Neural progenitor cell (in vitro differentiated cells): Measurements from ENCODE around the gene GTF2H2. TPM values are rescaled to one million over a fixed set of nuclear protein-coding genes. Genes with fewer than 3 reads are reported as not detected.
"Not testable (repeated sequence)": the region's sequence is repeated elsewhere in the genome, so short reads cannot be mapped to it uniquely, and the experiment has no call there.

Experiments used
- DNase-seq: peaks from one replicate; pipeline ENCODE4 v3.0.0-alpha.2; 2016; ENCODE audit warnings: low spot score
- H2AFZ ChIP-seq: fragments of 200-600 bp; sonication (generic); replicated peaks from 2 replicates; pipeline ENCODE4 v1.6.1; 2016; ENCODE audit warnings: antibody characterized with exemption
- H3F3A ChIP-seq: fragments of 200-600 bp; sonication (generic); 2 replicates; pipeline ENCODE4 v1.6.1; 2016; ENCODE audit warnings: antibody characterized with exemption, low read depth
- H3K27ac ChIP-seq: fragments of 200-600 bp; sonication (generic); 2 replicates; pipeline ENCODE4 v1.5.1; 2016; ENCODE audit warnings: mild to moderate bottlenecking
- H3K27me3 ChIP-seq: fragments of 200-600 bp; sonication (generic); 2 replicates; pipeline ENCODE4 v1.6.1; 2016; ENCODE audit warnings: mild to moderate bottlenecking, moderate library complexity
- H3K36me3 ChIP-seq: fragments of 200-600 bp; sonication (generic); 2 replicates; pipeline ENCODE4 v1.5.1; 2016
- H3K4me1 ChIP-seq: fragments of 200-600 bp; sonication (generic); 2 replicates; pipeline ENCODE4 v1.6.1; 2016; ENCODE audit warnings: mixed run types
- H3K4me2 ChIP-seq: fragments of 200-600 bp; sonication (generic); 2 replicates; pipeline ENCODE4 v1.6.1; 2016
- H3K4me3 ChIP-seq: fragments of 200-600 bp; sonication (generic); 2 replicates; pipeline ENCODE4 v1.5.1; 2016
- H3K79me2 ChIP-seq: fragments of 200-600 bp; sonication (generic); 2 replicates; pipeline ENCODE4 v1.6.1; 2016; ENCODE audit warnings: low read depth
- H3K9ac ChIP-seq: fragments of 200-600 bp; sonication (generic); 2 replicates; pipeline ENCODE4 v1.6.1; 2016
- H3K9me3 ChIP-seq: fragments of 200-600 bp; sonication (generic); 2 replicates; pipeline ENCODE4 v1.5.1; 2016; ENCODE audit warnings: low read depth
- H4K20me1 ChIP-seq: fragments of 200-600 bp; sonication (generic); 2 replicates; pipeline ENCODE4 v1.6.1; 2016; ENCODE audit warnings: low read depth
- H3K27ac Mint-ChIP-seq: 3 replicates; pipeline ENCODE4 v1.8.0; 2021; ENCODE audit warnings: mixed read lengths
- H3K27me3 Mint-ChIP-seq: 2 replicates; pipeline ENCODE4 v1.8.0; 2022; ENCODE audit warnings: low read depth, mild to moderate bottlenecking, inconsistent platforms, moderate library complexity, mixed read lengths; ENCODE audit not compliant: insufficient read depth
- H3K36me3 Mint-ChIP-seq: 3 replicates; pipeline ENCODE4 v1.8.0; 2021; ENCODE audit warnings: mixed read lengths
- H3K4me1 Mint-ChIP-seq: 3 replicates; pipeline ENCODE4 v1.8.0; 2021; ENCODE audit warnings: mixed read lengths
- H3K4me3 Mint-ChIP-seq: 3 replicates; pipeline ENCODE4 v1.8.0; 2021; ENCODE audit warnings: mild to moderate bottlenecking, moderate library complexity, mixed read lengths
- H3K9me3 Mint-ChIP-seq: 3 replicates; pipeline ENCODE4 v1.8.0; 2020; ENCODE audit warnings: mixed read lengths
- total RNA-seq: library from RNA; depleted of rRNA; stranded (reverse); fragments of >200 nt; gene quantifications from 2 replicates; pipeline ENCODE4 v1.2.3, GENCODE V29; 2015; ENCODE audit warnings: low replicate concordance

Gene GTF2H2
- 69.7 and 114 TPM in 2 replicates for total RNA-seq

- H3K4me1 Mint-ChIP-seq, H3K36me3 Mint-ChIP-seq, H3K79me2 ChIP-seq, H3K27ac ChIP-seq, H3K9me3 Mint-ChIP-seq, H2AFZ ChIP-seq, H3K27ac Mint-ChIP-seq, H3K4me2 ChIP-seq, H3K27me3 Mint-ChIP-seq, H4K20me1 ChIP-seq, H3K9ac ChIP-seq, DNase-seq, H3K4me1 ChIP-seq, H3K27me3 ChIP-seq, H3K4me3 Mint-ChIP-seq, H3F3A ChIP-seq, H3K36me3 ChIP-seq, H3K4me3 ChIP-seq, H3K9me3 ChIP-seq: not testable (repeated sequence)
Measured at GRCh38 chr5:71067262-71067928, at the start of gene GTF2H2. TSS of gene GTF2H2 (minus strand) at chr5:71067676. CDS start at chr5:71062763, 4,913 bp downstream.

- not testable (repeated sequence) for H3K27me3 Mint-ChIP-seq, DNase-seq, H3K4me1 ChIP-seq, H3K27ac Mint-ChIP-seq, H3K4me2 ChIP-seq, H3K4me3 Mint-ChIP-seq, H3K9me3 Mint-ChIP-seq, H3K36me3 ChIP-seq, H4K20me1 ChIP-seq, H3K27me3 ChIP-seq, H3K36me3 Mint-ChIP-seq, H3K27ac ChIP-seq, H3K9ac ChIP-seq, H2AFZ ChIP-seq, H3K4me1 Mint-ChIP-seq, H3K4me3 ChIP-seq, H3F3A ChIP-seq, H3K9me3 ChIP-seq, H3K79me2 ChIP-seq
Measured at GRCh38 chr5:71109730-71110275, 42.3 kb upstream of the GTF2H2 start.

- not testable (repeated sequence) for H3K27ac ChIP-seq, H3F3A ChIP-seq, H3K9me3 Mint-ChIP-seq, H3K4me1 Mint-ChIP-seq, H3K4me1 ChIP-seq, H3K27me3 Mint-ChIP-seq, H3K27ac Mint-ChIP-seq, H2AFZ ChIP-seq, H3K9ac ChIP-seq, H3K4me3 ChIP-seq, DNase-seq, H3K79me2 ChIP-seq, H3K4me3 Mint-ChIP-seq, H3K4me2 ChIP-seq, H3K9me3 ChIP-seq, H3K27me3 ChIP-seq, H3K36me3 ChIP-seq, H4K20me1 ChIP-seq, H3K36me3 Mint-ChIP-seq
Measured at GRCh38 chr5:71099996-71100395, 32.5 kb upstream of the GTF2H2 start.

- not testable (repeated sequence) for H3K27ac Mint-ChIP-seq, H3K4me1 Mint-ChIP-seq, H3K4me3 Mint-ChIP-seq, H3K27me3 Mint-ChIP-seq, H3F3A ChIP-seq, H3K9me3 Mint-ChIP-seq, H3K79me2 ChIP-seq, H3K27ac ChIP-seq, H3K4me2 ChIP-seq, H3K36me3 ChIP-seq, H3K36me3 Mint-ChIP-seq, H2AFZ ChIP-seq, H3K27me3 ChIP-seq, H3K9ac ChIP-seq, H4K20me1 ChIP-seq, DNase-seq, H3K4me1 ChIP-seq, H3K9me3 ChIP-seq, H3K4me3 ChIP-seq
Measured at GRCh38 chr5:71097930-71098203, 30.4 kb upstream of the GTF2H2 start.

GRCh38 chr5:71097173-71097929 is 29.9 kb upstream of the GTF2H2 start:
- not testable (repeated sequence) for H3K36me3 ChIP-seq, H3K9ac ChIP-seq, H3K9me3 ChIP-seq, H3F3A ChIP-seq, H3K9me3 Mint-ChIP-seq, H3K4me3 Mint-ChIP-seq, H3K4me3 ChIP-seq, H3K4me2 ChIP-seq, H3K36me3 Mint-ChIP-seq, H3K4me1 Mint-ChIP-seq, H3K27ac Mint-ChIP-seq, H3K27me3 ChIP-seq, H2AFZ ChIP-seq, H3K79me2 ChIP-seq, H3K4me1 ChIP-seq, H3K27ac ChIP-seq, DNase-seq, H3K27me3 Mint-ChIP-seq, H4K20me1 ChIP-seq

- H2AFZ ChIP-seq, H3K4me3 Mint-ChIP-seq: not testable (repeated sequence)
Measured at GRCh38 chr5:71089773-71090172, 22.3 kb upstream of the GTF2H2 start.

DNA sequence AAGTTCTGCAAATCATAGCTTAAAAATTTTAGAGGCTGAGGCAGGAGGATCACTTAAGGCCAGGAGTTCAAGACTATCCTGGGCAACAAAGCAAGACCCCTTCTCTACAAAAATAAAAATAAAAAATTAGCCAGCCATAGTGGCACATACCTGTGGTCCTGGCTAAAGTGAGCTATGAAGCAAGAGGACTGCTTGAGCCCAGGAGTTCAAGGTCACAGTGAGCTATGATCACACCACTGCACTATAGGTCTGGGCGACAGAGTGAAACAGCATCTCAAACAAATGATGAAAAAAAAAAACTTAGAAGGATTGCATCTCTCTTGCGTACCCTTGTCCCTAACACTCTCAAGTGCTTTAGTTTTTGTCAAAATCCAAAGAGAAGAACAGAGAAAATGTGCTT is 21.3 kb upstream of the GTF2H2 start:
- H3K36me3 ChIP-seq, H3K9ac ChIP-seq, H3F3A ChIP-seq, H3K27me3 ChIP-seq, H3K9me3 ChIP-seq, H3K4me3 ChIP-seq, H3K4me2 ChIP-seq, H3K9me3 Mint-ChIP-seq, H3K27me3 Mint-ChIP-seq, H3K4me1 ChIP-seq, H3K4me3 Mint-ChIP-seq, DNase-seq, H3K4me1 Mint-ChIP-seq, H2AFZ ChIP-seq, H4K20me1 ChIP-seq, H3K27ac ChIP-seq, H3K79me2 ChIP-seq, H3K27ac Mint-ChIP-seq, H3K36me3 Mint-ChIP-seq: not testable (repeated sequence)

More at GRCh38 chr5:71089773-71090172, 22.3 kb upstream of the GTF2H2 start:
- H3K79me2 ChIP-seq, H3K4me1 ChIP-seq, H3K27ac Mint-ChIP-seq, H3K9me3 Mint-ChIP-seq, H4K20me1 ChIP-seq, H3K9ac ChIP-seq, H3K36me3 Mint-ChIP-seq, H3K9me3 ChIP-seq, H3K36me3 ChIP-seq, H3F3A ChIP-seq, H3K27ac ChIP-seq, H3K4me2 ChIP-seq, H3K27me3 ChIP-seq, DNase-seq, H3K27me3 Mint-ChIP-seq, H3K4me1 Mint-ChIP-seq, H3K4me3 ChIP-seq: not testable (repeated sequence)

DNA sequence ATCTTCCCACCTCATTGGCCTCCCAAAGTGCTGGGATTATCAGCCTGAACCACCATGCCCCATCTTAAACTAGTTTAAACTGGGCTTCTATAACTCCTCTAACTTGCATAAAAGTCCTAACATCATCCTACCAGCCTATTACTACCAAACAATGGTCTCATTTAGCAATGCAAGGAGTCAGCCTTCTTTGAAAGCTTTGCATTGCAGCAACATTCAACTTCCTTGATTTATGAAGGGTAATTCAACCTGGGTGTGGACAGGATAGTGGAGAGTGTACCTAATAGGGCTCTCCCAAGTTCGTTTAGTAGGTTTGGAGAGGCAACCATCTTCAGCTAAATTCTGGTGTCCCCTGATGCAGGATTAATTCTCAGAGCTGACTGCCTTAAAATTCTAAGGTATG is 18.7 kb upstream of the GTF2H2 start:
- not testable (repeated sequence) for H3K36me3 ChIP-seq, H2AFZ ChIP-seq, H3K27ac Mint-ChIP-seq, H3K9me3 ChIP-seq, H3K27me3 Mint-ChIP-seq, H3K79me2 ChIP-seq, H3K27me3 ChIP-seq, DNase-seq, H4K20me1 ChIP-seq, H3K4me2 ChIP-seq, H3K4me3 Mint-ChIP-seq, H3K9ac ChIP-seq, H3K27ac ChIP-seq, H3F3A ChIP-seq, H3K4me1 Mint-ChIP-seq, H3K9me3 Mint-ChIP-seq, H3K4me3 ChIP-seq, H3K36me3 Mint-ChIP-seq, H3K4me1 ChIP-seq
